Stimulated activated naive B cell treated with anti-CD40 and anti-IgM and Interleukin-4, amounts not matched to agents 10 μg/mL and 1 μg/mL and 100 μg/mL, for 72 hours (primary cell): Measurements from ENCODE around the gene PTPA.

ENCODE experiments used
- ATAC-seq, 2 donors: fragments of 150-1000 bp; cut with Tn5 transposase; replicated peaks; 2 replicates each; pipeline ENCODE4 v1.10.0; 2021; ENCODE audit warnings: moderate library complexity in 1 of 2
- DNase-seq: peaks from one replicate; pipeline ENCODE4 v3.0.0; 2021
- H3K27ac Mint-ChIP-seq: one replicate; pipeline ENCODE4 v1.8.0; 2022; ENCODE audit warnings: mild to moderate bottlenecking, mixed read lengths
- H3K27me3 Mint-ChIP-seq, 2 donors: one replicate each; pipeline ENCODE4 v1.8.0; 2022; ENCODE audit warnings: mixed read lengths in 2 of 2
- H3K36me3 Mint-ChIP-seq, 2 donors: one replicate each; pipeline ENCODE4 v1.8.0; 2022; ENCODE audit warnings: mixed read lengths in 2 of 2, mild to moderate bottlenecking in 1 of 2
- H3K4me1 Mint-ChIP-seq, 2 donors: one replicate each; pipeline ENCODE4 v1.8.0; 2022; ENCODE audit warnings: mixed read lengths in 2 of 2, mild to moderate bottlenecking in 1 of 2
- H3K4me3 Mint-ChIP-seq, 2 donors: one replicate each; pipeline ENCODE4 v1.8.0; 2022; ENCODE audit warnings: mild to moderate bottlenecking in 2 of 2, mixed read lengths in 2 of 2, moderate library complexity in 1 of 2
- H3K9me3 Mint-ChIP-seq, 2 donors: one replicate each; pipeline ENCODE4 v1.8.0; 2022; ENCODE audit warnings: mixed read lengths in 2 of 2, mild to moderate bottlenecking in 1 of 2

The PTPA gene

DNA sequence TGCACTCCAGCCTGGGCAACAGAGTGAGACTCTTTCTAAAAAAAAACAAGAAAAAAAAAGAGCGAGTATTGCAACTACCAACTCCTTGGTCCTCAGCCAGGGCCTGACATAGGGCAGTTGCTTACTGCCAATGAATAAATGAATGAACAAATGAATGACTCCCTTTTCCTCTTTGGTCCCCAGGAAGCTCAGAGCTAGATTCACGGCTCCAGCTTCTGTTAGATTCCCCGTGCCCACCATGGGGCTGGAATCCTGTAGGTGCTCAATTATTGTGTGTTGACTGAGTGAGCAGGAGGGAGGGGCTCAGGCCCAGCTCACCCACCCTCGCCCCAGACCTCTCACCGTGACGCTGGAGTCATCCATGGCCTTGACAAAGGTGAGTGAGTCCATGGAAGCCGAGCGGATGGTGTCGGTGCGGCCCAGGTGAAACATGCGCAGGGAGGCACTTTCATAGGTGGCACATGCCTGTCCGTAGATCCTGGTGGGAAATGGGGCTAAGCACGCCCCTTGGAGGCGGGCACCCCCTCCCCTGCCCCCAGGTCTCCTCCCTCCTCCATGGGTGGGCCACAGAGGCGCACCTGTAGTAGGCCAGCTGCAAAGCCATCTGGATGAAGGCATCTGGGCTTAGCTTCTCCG is 13.4 kb upstream of the PTPA start:
- Mint-ChIP-seq H3K27ac (no peak overlapping the region), H3K27me3 (no peaks in the 10 kb centered on the region), H3K36me3 (peaks cover 0 to 3% of the 10 kb centered on the region in 2 donors), H3K9me3 (no peaks in the 10 kb centered on the region), H3K4me1 (no peaks in the 10 kb centered on the region), H3K4me3 (no peak overlapping the region)
- ATAC-seq = no peak
- DNase-seq = no peak

- Mint-ChIP-seq H3K27me3 (no peaks in the 10 kb centered on the region), H3K4me3 (no peak overlapping the region), H3K36me3 (peaks cover 0 to 3% of the 10 kb centered on the region in 2 donors), H3K27ac (no peak overlapping the region), H3K9me3 (no peaks in the 10 kb centered on the region), H3K4me1 (no peaks in the 10 kb centered on the region)
- ATAC-seq (no peak), DNase-seq (no peak)
Measured at GRCh38 chr9:129098328-129098727, 12.9 kb upstream of the PTPA start.

DNA sequence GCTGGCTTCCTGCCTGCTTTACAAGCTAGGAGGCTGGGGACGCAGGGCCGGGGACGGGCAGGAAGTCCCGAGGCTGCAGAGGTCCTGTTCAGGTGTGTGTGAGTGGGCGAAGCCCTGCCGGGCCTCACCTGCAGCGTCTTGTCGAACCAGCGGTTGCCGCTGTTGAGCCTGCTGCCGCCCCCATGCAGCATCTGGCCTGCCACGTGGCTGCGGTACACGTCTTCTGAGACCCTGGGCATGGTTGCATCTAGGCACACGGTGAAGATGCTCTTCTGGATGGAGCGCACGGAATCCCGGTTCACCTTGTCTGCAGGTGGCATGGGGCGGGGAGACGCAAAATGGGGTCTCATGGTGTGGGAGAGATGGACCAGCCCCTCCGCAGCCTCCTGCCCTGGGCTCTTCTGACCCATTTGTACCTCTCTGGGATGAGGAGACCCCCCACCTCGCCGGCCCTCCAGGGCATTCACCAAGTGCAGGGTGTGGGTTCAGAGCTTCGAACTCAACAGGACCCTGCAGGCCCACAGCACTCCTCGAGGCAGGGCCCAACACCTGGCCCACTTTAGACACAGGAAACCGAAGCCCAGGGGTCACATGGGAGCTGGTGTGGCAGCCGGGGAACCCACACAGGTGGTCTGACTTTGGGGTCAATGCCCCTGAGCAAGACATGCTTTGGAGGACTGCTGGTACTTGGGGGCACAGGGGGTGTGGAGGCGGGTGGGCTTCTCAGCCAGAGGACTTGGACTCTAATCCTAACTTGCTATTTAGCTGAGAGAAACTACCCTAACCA is 10.6 kb upstream of the PTPA start:
- DNase-seq (no peak), ATAC-seq (no peak)
- Mint-ChIP-seq H3K9me3 (no peaks in the 10 kb centered on the region), H3K36me3 (peaks cover 0 to 3% of the 10 kb centered on the region in 2 donors), H3K27me3 (no peaks in the 10 kb centered on the region), H3K4me1 (no peaks in the 10 kb centered on the region), H3K4me3 (no peak overlapping the region), H3K27ac (no peak overlapping the region)

- ATAC-seq (no peak), DNase-seq (no peak)
- Mint-ChIP-seq H3K36me3 (peaks cover 0 to 3% of the 10 kb centered on the region in 2 donors), H3K4me1 (no peaks in the 10 kb centered on the region), H3K27ac (no peak overlapping the region), H3K27me3 (no peaks in the 10 kb centered on the region), H3K9me3 (no peaks in the 10 kb centered on the region), H3K4me3 (no peak overlapping the region)
Measured at GRCh38 chr9:129101279-129101678, 9.9 kb upstream of the PTPA start.

DNA sequence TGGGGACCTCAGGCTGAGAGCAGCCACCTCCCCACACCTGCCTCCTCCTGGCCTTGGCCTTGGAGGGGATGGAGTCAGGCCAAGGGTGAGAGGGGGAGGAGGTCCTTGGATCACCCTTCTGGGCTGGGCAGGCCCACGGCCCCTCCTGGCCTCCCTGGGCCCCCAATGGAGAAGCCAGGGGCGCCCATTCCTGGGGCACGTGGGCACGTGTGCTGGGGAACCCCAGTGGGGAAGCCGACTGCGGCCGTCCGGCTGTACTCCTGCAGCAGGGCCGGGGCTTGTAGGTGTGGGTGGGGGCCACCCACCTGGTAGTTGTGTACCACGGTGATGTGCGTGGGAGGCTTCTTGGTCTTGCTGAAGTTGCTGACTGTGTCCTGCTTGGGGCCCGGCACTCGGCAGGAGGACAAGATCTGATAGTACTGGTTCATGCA is 9.1 kb upstream of the PTPA start:
- Mint-ChIP-seq H3K27ac (peak overlapping the region; percentile 25), H3K36me3 (peaks cover 2 to 3% of the 10 kb centered on the region in 2 donors), H3K4me1 (peaks cover 0 to 1% of the 10 kb centered on the region in 2 donors), H3K27me3 (no peaks in the 10 kb centered on the region), H3K9me3 (no peaks in the 10 kb centered on the region), H3K4me3 (no peak overlapping the region)
- ATAC-seq = no peak
- no peak for DNase-seq

DNA sequence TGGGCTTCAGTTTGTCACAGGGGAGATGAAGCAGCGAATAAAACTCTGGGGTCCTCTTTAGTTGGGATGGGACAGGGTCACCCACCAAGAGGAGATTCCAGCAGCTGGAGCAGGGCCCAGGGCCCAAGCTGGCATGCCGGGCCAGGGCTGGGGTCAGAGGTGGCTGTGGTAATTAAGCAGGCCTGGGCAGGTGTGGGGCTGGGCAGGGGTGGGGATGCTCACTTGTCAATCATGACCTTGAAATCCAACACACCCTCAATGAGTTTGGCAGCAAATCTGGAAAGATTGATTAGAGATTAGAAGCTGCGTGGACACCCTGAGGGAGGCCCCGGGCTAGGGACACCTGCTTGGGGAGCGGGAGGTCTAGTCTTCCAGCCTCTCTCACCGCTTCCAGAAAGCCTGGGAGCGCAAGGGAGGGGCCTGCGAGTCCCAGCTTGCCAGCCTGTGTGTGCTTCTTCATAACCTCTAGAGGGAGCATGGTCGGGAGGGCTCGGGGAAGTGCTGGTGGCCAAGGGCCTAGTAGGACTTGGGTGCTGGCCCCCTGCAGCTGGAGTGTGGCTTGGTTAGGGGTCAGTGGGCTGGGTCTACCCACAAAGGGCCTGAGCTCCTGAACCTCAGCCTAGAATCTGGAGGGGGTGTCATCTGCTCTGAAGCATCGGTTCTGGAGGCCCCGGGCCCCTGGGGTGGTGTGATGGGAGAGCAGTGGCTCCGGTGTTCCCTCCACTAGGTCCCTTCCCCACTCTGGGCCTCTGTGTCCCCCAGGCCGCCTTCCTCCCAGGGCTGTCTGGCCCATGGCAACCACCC is 8.2 kb upstream of the PTPA start:
- Mint-ChIP-seq H3K27ac (peak overlapping the region; percentile 25), H3K4me1 (peaks cover 0 to 1% of the 10 kb centered on the region in 2 donors), H3K27me3 (no peaks in the 10 kb centered on the region), H3K36me3 (peaks cover 2 to 7% of the 10 kb centered on the region in 2 donors), H3K9me3 (no peaks in the 10 kb centered on the region), H3K4me3 (no peak overlapping the region)
- peak; percentile 65 to 76 for ATAC-seq
- no peak for DNase-seq

DNA sequence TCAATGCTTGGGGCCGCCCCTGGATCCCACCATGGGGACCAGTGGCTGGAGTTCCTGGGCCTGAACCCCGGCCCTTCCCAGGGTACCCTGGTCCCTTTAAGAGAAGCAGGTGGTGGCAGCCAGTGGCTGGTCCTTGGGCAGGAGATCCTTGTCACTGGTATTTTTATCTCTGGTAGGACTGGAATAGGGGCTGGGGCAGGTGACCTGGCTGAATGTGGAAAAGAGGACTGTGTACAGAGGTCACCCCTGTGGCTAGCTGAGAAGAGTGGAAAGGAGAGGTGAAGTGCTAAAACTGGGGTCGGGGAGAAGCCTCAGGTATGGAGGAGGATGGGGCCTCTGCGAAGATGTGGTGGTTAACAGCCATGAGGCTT is 7.6 kb upstream of the PTPA start:
- no peak overlapping the region for H3K4me3 Mint-ChIP-seq

DNA sequence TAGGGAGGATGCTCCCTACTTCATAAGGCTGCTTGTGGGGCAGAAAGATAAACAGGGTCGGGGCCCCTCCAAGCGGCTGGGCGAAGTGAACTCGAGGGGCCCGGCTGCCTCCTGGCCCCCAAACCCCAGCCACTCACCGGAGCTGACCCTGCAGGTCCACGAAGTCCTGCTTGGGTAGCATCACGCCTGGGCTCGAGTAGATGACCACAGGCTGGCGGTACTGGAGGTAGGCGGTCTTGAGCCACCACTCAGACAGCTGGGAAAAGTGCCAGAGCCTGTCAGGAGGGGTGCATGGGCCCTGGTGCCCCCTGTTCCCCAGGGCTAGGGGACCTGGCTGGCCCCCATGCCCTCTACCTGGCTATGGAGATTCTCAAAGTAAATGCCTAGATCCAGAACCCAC is 7.2 kb upstream of the PTPA start:
- H3K27ac Mint-ChIP-seq = no peak overlapping the region
- DNase-seq (no peak), ATAC-seq (no peak)
- H3K4me1 Mint-ChIP-seq = peaks cover 3 to 6% of the 10 kb centered on the region in 2 donors
- H3K4me3 Mint-ChIP-seq = no peak overlapping the region
- no peaks in the 10 kb centered on the region for H3K27me3 Mint-ChIP-seq
- H3K36me3 Mint-ChIP-seq = peaks cover 2 to 4% of the 10 kb centered on the region in 2 donors
- H3K9me3 Mint-ChIP-seq = no peaks in the 10 kb centered on the region

More for the DNA sequence above, 7.6 kb upstream of the PTPA start:
- Mint-ChIP-seq H3K4me1 (peaks cover under 1 to 1% of the 10 kb centered on the region in 2 donors), H3K27ac (no peak overlapping the region), H3K9me3 (no peaks in the 10 kb centered on the region), H3K36me3 (peaks cover 2 to 4% of the 10 kb centered on the region in 2 donors), H3K27me3 (no peaks in the 10 kb centered on the region)
- DNase-seq (no peak), ATAC-seq (no peak)

DNA sequence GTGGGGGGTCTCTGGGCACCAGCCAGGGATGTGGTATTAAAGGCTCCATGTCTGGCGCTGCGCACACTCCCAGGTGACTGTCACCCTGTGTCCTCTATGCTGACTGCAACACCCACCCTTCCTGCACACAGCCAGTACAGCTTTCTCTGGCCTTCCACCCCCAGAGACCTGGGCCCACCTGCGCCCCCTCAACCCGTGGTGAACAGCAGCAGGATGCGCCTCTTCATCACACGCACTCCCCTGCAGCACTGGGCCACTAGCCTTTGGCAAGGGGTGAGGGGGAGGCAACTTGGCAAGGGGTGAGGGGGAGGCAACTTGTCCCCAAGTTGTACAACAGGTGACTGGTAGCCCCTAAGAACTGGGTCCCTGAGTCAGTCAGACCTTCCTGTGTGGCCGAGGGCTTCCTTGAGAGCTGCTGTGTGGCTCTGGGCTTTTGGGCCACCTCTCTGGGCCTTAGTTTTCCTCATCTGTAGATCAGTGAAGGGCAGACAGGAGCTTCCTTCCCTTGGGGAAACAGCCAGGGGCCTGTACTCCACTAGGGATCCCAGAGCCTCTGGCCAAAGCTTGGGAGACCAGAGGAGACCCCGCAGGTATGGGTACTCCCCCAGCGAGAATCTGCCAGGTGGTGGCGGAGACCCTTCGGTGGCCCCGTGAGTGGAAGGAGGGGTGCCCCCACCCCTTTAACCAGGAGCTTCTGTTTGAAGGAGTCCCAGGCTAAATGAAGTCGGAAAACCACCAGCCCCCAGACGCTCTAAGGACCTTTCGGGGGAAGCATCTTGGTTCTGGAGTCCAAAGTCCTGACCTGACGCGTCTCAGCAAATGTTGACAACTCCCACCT is 5.1 kb upstream of the PTPA start:
- H3K27me3 Mint-ChIP-seq = no peaks in the 10 kb centered on the region
- H3K4me1 Mint-ChIP-seq = peaks cover 10 to 21% of the 10 kb centered on the region in 2 donors
- DNase-seq = no peak
- ATAC-seq = no peak
- H3K9me3 Mint-ChIP-seq = no peaks in the 10 kb centered on the region
- no peak overlapping the region for H3K4me3 Mint-ChIP-seq
- peaks cover 2 to 4% of the 10 kb centered on the region in 2 donors for H3K36me3 Mint-ChIP-seq
- H3K27ac Mint-ChIP-seq = no peak overlapping the region

GRCh38 chr9:129107651-129108050 is 3.6 kb upstream of the PTPA start:
- DNase-seq (no peak), ATAC-seq (no peak)
- Mint-ChIP-seq H3K27ac (no peak overlapping the region), H3K36me3 (peaks cover 2 to 4% of the 10 kb centered on the region in 2 donors), H3K27me3 (no peaks in the 10 kb centered on the region), H3K4me3 (no peak overlapping the region), H3K9me3 (no peaks in the 10 kb centered on the region), H3K4me1 (peaks cover 16 to 31% of the 10 kb centered on the region in 2 donors)

GRCh38 chr9:129108083-129108804 is 3.0 kb upstream of the PTPA start:
- peak overlapping the region; percentile 33 for H3K27ac Mint-ChIP-seq
- peaks cover 16 to 32% of the 10 kb centered on the region in 2 donors for H3K4me1 Mint-ChIP-seq
- ATAC-seq (no peak), DNase-seq (no peak)
- H3K9me3 Mint-ChIP-seq = no peaks in the 10 kb centered on the region
- no peaks in the 10 kb centered on the region for H3K27me3 Mint-ChIP-seq
- peak overlapping the region in 1 of 2 donors; percentile 29 for H3K4me3 Mint-ChIP-seq
- H3K36me3 Mint-ChIP-seq = peaks cover 2 to 4% of the 10 kb centered on the region in 2 donors

- no peaks in the 10 kb centered on the region for H3K27me3 Mint-ChIP-seq
- H3K4me1 Mint-ChIP-seq = peaks cover 23 to 40% of the 10 kb centered on the region in 2 donors
- H3K36me3 Mint-ChIP-seq = peaks cover 3 to 4% of the 10 kb centered on the region in 2 donors
- H3K27ac Mint-ChIP-seq = peak overlapping the region; percentile 33
- ATAC-seq (no peak), DNase-seq (no peak)
- peak overlapping the region; percentile 64 to 82 for H3K4me3 Mint-ChIP-seq
- H3K9me3 Mint-ChIP-seq = no peaks in the 10 kb centered on the region
Measured at GRCh38 chr9:129108805-129109536, 2.2 kb upstream of the PTPA start.

GRCh38 chr9:129109537-129109903 is 1.7 kb upstream of the PTPA start:
- Mint-ChIP-seq H3K27ac (no peak overlapping the region), H3K36me3 (peaks cover 3 to 4% of the 10 kb centered on the region in 2 donors), H3K9me3 (no peaks in the 10 kb centered on the region), H3K4me3 (peak overlapping the region; percentile 64 to 82), H3K4me1 (peaks cover 23 to 45% of the 10 kb centered on the region in 2 donors), H3K27me3 (no peaks in the 10 kb centered on the region)
- ATAC-seq = no peak
- DNase-seq = no peak
